ENCODE measurements around the gene CDC73.
"Not testable (repeated sequence)": the region's sequence is repeated elsewhere in the genome, so short reads cannot be mapped to it uniquely, and the experiment has no call there.

Gene CDC73

GRCh38 chr1:193219391-193219790, 97.6 kb downstream of the CDC73 start:
- Histone ChIP-seq H3K9ac (ENCODE audit: low read depth, low read length) (no peak overlapping the region), H3K4me3 (ENCODE audit: low read depth in 1 of 2, low read length in 2 of 2) (no peak overlapping the region), H2AFZ (ENCODE audit: low read depth, low read length) (no peak overlapping the region), H3K79me2 (ENCODE audit: insufficient read depth, low read length) (no peaks in the 10 kb centered on the region), H3K9me3 (ENCODE audit: insufficient read depth, low read length, severe bottlenecking) (no peaks in the 10 kb centered on the region), H3K4me1 (ENCODE audit: insufficient read depth, low read length) (no peaks in the 10 kb centered on the region), H4K20me1 (ENCODE audit: insufficient read depth, low read length) (no peaks in the 10 kb centered on the region), H3K4me2 (ENCODE audit: insufficient read depth, low read length) (no peak overlapping the region), H3K27ac (ENCODE audit: low read length) (no peak overlapping the region), H3K36me3 (ENCODE audit: insufficient read depth, low read length) (peaks cover 38% of the 10 kb centered on the region), H3K27me3 (ENCODE audit: insufficient read depth, low read length, poor library complexity) (no peaks in the 10 kb centered on the region)
- DNase-seq (no peak), ATAC-seq (ENCODE audit: insufficient read depth, low read depth) (no peak)
- no peak for TF ChIP-seq EZH2 (IDR thresholded peaks at IDR 0.05; ENCODE audit: borderline replicate concordance, low read depth, low read length, severe bottlenecking)

DNA sequence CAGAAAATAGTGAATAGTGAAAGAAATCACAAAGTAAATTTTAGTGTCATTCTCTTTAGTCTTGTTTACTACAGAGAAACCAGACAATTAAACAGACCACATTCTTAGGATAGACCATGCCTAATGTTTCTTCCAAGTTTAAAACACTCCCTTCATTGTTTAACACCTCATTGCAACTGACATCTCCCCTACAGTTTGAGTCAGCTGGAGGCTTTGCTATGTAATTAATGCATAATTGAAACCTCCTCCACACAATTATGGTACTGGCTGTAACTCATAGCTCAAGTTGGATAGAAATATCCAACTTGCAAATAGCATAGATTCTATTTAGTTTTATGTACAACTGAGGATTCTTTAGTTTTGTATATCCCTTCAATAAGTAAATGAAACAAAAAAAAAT, 99.8 kb downstream of the CDC73 start:
- TF ChIP-seq EZH2 (IDR thresholded peaks at IDR 0.05; ENCODE audit: borderline replicate concordance, low read depth, low read length, severe bottlenecking) (no peak), CTCF (IDR thresholded peaks at IDR 0.05; ENCODE audit: borderline replicate concordance, extremely low read depth, low read length, poor library complexity, severe bottlenecking) (no peak)

DNA sequence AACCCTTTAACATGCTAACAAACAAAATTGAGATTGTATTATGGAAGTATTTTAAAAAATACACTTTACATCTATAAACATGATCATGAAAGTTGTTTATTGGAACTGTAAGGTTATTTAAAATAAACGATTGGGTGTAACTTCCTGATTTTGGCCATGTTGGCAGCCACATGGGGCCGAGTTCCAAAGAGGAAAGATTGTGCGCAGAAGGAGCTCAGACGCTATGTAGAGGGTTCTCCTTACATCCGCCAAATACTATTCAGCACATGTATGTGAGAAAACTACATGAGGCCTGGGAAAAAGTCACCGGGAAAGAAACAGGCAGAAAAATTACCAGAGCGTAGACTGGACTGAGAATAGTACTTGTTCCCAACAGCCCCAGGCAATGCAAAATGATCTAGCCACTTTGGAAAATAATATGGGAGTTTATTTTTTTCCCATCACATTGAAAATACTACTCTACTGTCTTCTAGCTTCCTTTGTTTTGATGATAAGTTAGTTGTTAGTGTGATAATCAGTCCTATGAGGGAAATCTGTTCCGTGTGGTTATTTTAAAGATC, 100.3 kb downstream of the CDC73 start:
- Histone ChIP-seq H3K4me3 (ENCODE audit: low read depth in 1 of 2, low read length in 2 of 2) (no peak overlapping the region), H3K79me2 (ENCODE audit: insufficient read depth, low read length) (peaks cover 6% of the 10 kb centered on the region; the same call in 1 of the 2 replicates), H3K9me3 (ENCODE audit: insufficient read depth, low read length, severe bottlenecking) (no peaks in the 10 kb centered on the region), H3K9ac (ENCODE audit: low read depth, low read length) (no peak overlapping the region), H3K36me3 (ENCODE audit: insufficient read depth, low read length) (peaks cover 23% of the 10 kb centered on the region), H4K20me1 (ENCODE audit: insufficient read depth, low read length) (no peaks in the 10 kb centered on the region; the same call in 1 of the 2 replicates), H2AFZ (ENCODE audit: low read depth, low read length) (no peak overlapping the region), H3K27ac (ENCODE audit: low read length) (no peak overlapping the region), H3K4me1 (ENCODE audit: insufficient read depth, low read length) (no peaks in the 10 kb centered on the region), H3K4me2 (ENCODE audit: insufficient read depth, low read length) (no peak overlapping the region), H3K27me3 (ENCODE audit: insufficient read depth, low read length, poor library complexity) (no peaks in the 10 kb centered on the region)
- ATAC-seq (ENCODE audit: insufficient read depth, low read depth) = no peak
- DNase-seq = no peak
- no peak for TF ChIP-seq EZH2 (IDR thresholded peaks at IDR 0.05; ENCODE audit: borderline replicate concordance, low read depth, low read length, severe bottlenecking)
- TF ChIP-seq CTCF (IDR thresholded peaks at IDR 0.05; ENCODE audit: borderline replicate concordance, extremely low read depth, low read length, poor library complexity, severe bottlenecking) = no peak

More for the DNA sequence above, 99.8 kb downstream of the CDC73 start:
- no peak overlapping the region for H3K27ac ChIP-seq (ENCODE audit: low read length)
- H3K36me3 ChIP-seq (ENCODE audit: insufficient read depth, low read length) = peaks cover 28% of the 10 kb centered on the region
- H3K27me3 ChIP-seq (ENCODE audit: insufficient read depth, low read length, poor library complexity) = no peaks in the 10 kb centered on the region
- ATAC-seq (ENCODE audit: insufficient read depth, low read depth) (no peak), DNase-seq (no peak)
- no peak overlapping the region for H2AFZ ChIP-seq (ENCODE audit: low read depth, low read length)
- H3K79me2 ChIP-seq (ENCODE audit: insufficient read depth, low read length) = peaks cover 6% of the 10 kb centered on the region; the same call in 1 of the 2 replicates
- no peaks in the 10 kb centered on the region for H3K9me3 ChIP-seq (ENCODE audit: insufficient read depth, low read length, severe bottlenecking)
- no peak overlapping the region for H3K4me3 ChIP-seq (ENCODE audit: low read depth in 1 of 2, low read length in 2 of 2)
- no peak overlapping the region for H3K9ac ChIP-seq (ENCODE audit: low read depth, low read length)
- no peaks in the 10 kb centered on the region for H3K4me1 ChIP-seq (ENCODE audit: insufficient read depth, low read length)
- H4K20me1 ChIP-seq (ENCODE audit: insufficient read depth, low read length) = no peaks in the 10 kb centered on the region
- no peak overlapping the region for H3K4me2 ChIP-seq (ENCODE audit: insufficient read depth, low read length)

GRCh38 chr1:193229136-193229535, 107.3 kb downstream of the CDC73 start:
- ATAC-seq (ENCODE audit: insufficient read depth, low read depth) = no peak
- H3K9ac ChIP-seq (ENCODE audit: low read depth, low read length) = no peak overlapping the region
- peaks cover 19% of the 10 kb centered on the region; the same call in 1 of the 2 replicates for H3K36me3 ChIP-seq (ENCODE audit: insufficient read depth, low read length)
- no peak overlapping the region for H3K4me3 ChIP-seq (ENCODE audit: low read depth in 1 of 2, low read length in 2 of 2)
- no peak overlapping the region for H3K27ac ChIP-seq (ENCODE audit: low read length)
- TF ChIP-seq EZH2 (IDR thresholded peaks at IDR 0.05; ENCODE audit: borderline replicate concordance, low read depth, low read length, severe bottlenecking) (no peak), CTCF (IDR thresholded peaks at IDR 0.05; ENCODE audit: borderline replicate concordance, extremely low read depth, low read length, poor library complexity, severe bottlenecking) (no peak)
- H3K9me3 ChIP-seq (ENCODE audit: insufficient read depth, low read length, severe bottlenecking) = no peaks in the 10 kb centered on the region
- H3K79me2 ChIP-seq (ENCODE audit: insufficient read depth, low read length) = peaks cover 6% of the 10 kb centered on the region; the same call in 1 of the 2 replicates
- H3K4me1 ChIP-seq (ENCODE audit: insufficient read depth, low read length) = no peaks in the 10 kb centered on the region
- H3K27me3 ChIP-seq (ENCODE audit: insufficient read depth, low read length, poor library complexity) = no peaks in the 10 kb centered on the region
- no peak for DNase-seq
- no peak overlapping the region for H2AFZ ChIP-seq (ENCODE audit: low read depth, low read length)
- H4K20me1 ChIP-seq (ENCODE audit: insufficient read depth, low read length) = no peaks in the 10 kb centered on the region; the same call in 1 of the 2 replicates
- H3K4me2 ChIP-seq (ENCODE audit: insufficient read depth, low read length) = no peak overlapping the region

DNA sequence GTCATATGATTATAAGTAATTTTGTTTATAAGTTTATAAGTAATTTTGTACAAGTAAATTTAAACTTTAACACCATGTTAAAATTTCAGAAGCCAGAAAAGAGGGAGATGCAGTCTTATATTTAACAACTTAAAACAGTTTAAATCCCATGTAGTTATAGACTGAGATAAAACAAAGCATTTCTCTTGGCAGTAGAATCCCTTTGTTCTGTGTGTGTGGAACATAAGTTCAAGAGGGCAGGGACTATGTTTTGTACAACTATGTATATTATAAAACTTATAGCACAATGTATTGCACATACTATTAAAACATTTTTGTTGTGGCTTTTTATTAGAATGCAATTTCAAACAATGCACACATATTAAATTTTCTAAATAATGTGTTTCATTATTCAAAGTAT, 109.3 kb downstream of the CDC73 start:
- ATAC-seq (ENCODE audit: insufficient read depth, low read depth); H4K20me1 ChIP-seq (ENCODE audit: insufficient read depth, low read length); H3K9ac ChIP-seq (ENCODE audit: low read depth, low read length); H3K9me3 ChIP-seq (ENCODE audit: insufficient read depth, low read length, severe bottlenecking); H3K79me2 ChIP-seq (ENCODE audit: insufficient read depth, low read length); H2AFZ ChIP-seq (ENCODE audit: low read depth, low read length); H3K4me3 ChIP-seq (ENCODE audit: low read depth in 1 of 2, low read length in 2 of 2); H3K27ac ChIP-seq (ENCODE audit: low read length); DNase-seq; H3K4me2 ChIP-seq (ENCODE audit: insufficient read depth, low read length); H3K27me3 ChIP-seq (ENCODE audit: insufficient read depth, low read length, poor library complexity); H3K4me1 ChIP-seq (ENCODE audit: insufficient read depth, low read length): not testable (repeated sequence)
- H3K36me3 ChIP-seq (ENCODE audit: insufficient read depth, low read length) = peaks cover 24% of the 10 kb centered on the region
